Vagina (tissue), 2 donors: ENCODE measurements around the gene EPB41. TPM values are rescaled to one million over a fixed set of nuclear protein-coding genes. Genes with fewer than 3 reads are reported as not detected.

Source experiments
- DNase-seq, 2 donors: peaks; one replicate each; pipeline ENCODE4 v3.0.0-alpha.2; 2017; ENCODE audit errors: extremely low spot score in 2 of 2
- H3K27ac ChIP-seq: fragments of 200-600 bp; sonication (generic); one replicate; pipeline ENCODE4 v1.5.1; 2019
- H3K27me3 ChIP-seq: fragments of 200-600 bp; sonication (generic); one replicate; pipeline ENCODE4 v1.5.1; 2019
- H3K36me3 ChIP-seq, 2 donors: fragments of 200-600 bp; sonication (generic); one replicate each; pipeline ENCODE4 v1.5.1; 2017 to 2019
- H3K4me1 ChIP-seq: fragments of 200-600 bp; sonication (generic); one replicate; pipeline ENCODE4 v1.5.1; 2019
- H3K4me3 ChIP-seq, 2 donors: fragments of 200-600 bp; sonication (generic); 1 replicate in 1 of 2; 2 replicates in 1 of 2; pipeline ENCODE4 v1.5.1; 2016 to 2019
- H3K9me3 ChIP-seq: fragments of 200-600 bp; sonication (generic); one replicate; pipeline ENCODE4 v1.5.1; 2019
- POLR2A ChIP-seq, 2 donors: fragments of 450-650 bp; IDR thresholded peaks; one replicate each; pipeline ENCODE4 v1.6.1; 2017; ENCODE audit warnings: antibody characterized with exemption in 2 of 2, mild to moderate bottlenecking in 2 of 2, moderate library complexity in 2 of 2
- POLR2AphosphoS5 ChIP-seq, 2 donors: sonication (generic); formaldehyde crosslinking; IDR thresholded peaks; one replicate each; pipeline ENCODE4 v1.9.0; 2017; ENCODE audit warnings: antibody characterized with exemption in 2 of 2, mild to moderate bottlenecking in 2 of 2, low read depth in 1 of 2; ENCODE audit not compliant: insufficient read depth in 1 of 2
- intact Hi-C: fragments of 100-400 bp; cut with DNase I; formaldehyde crosslinking; loops from one replicate; pipeline ENCODE4 v1.15.1; 2023
- total RNA-seq: library from RNA; depleted of rRNA; stranded (reverse); fragments of >200 nt; gene quantifications from one replicate; pipeline ENCODE4 v1.2.3, GENCODE V29; 2016
- TF ChIP-seq, protein P1 (sequence below), 3 experiments: fragments of 450-650 bp in 2 of 3; fragments of 200-600 bp in 1 of 3; sonication (generic) in 1 of 3; IDR thresholded peaks; one replicate each; pipeline ENCODE4 v1.5.1; 2017 to 2019; ENCODE audit warnings: antibody characterized with exemption in 3 of 3, mild to moderate bottlenecking in 2 of 3, moderate library complexity in 2 of 3

The EPB41 gene
- total RNA-seq, 1 donor from 2014 or later, result 39.8 TPM

DNA sequence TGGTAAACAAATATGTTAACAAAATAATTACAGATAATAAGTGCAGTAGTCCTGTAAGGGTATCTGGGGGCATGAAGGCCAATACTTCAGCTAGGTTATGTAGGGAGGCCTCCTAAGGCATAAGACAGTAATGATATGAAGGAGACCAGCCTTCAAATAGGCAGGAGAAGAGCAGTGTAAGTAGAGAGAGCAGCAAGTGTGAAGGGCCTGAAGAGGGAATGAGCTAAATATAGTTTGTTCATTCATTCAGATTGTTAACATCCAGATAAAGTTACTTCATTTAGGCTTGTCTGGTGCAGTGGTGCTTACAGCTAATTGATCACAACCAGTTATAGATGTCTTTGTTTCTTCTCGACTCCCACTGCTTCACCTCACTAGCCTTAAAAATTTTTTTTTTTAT lies 71.1 kb downstream of the EPB41 start:
- Histone ChIP-seq H3K27me3 (no peaks in the 10 kb centered on the region), H3K36me3 (no peaks in the 10 kb centered on the region), H3K4me1 (no peaks in the 10 kb centered on the region), H3K9me3 (no peaks in the 10 kb centered on the region), H3K4me3 (no peak overlapping the region), H3K27ac (no peak overlapping the region)
- no peak for DNase-seq
- intact Hi-C loops, result no loop called here
- TF ChIP-seq POLR2A (IDR thresholded peaks at IDR 0.05) (no peak), POLR2AphosphoS5 (IDR thresholded peaks at IDR 0.05; ENCODE audit: insufficient read depth in 1 of 2, low read depth in 1 of 2) (no peak)

DNA sequence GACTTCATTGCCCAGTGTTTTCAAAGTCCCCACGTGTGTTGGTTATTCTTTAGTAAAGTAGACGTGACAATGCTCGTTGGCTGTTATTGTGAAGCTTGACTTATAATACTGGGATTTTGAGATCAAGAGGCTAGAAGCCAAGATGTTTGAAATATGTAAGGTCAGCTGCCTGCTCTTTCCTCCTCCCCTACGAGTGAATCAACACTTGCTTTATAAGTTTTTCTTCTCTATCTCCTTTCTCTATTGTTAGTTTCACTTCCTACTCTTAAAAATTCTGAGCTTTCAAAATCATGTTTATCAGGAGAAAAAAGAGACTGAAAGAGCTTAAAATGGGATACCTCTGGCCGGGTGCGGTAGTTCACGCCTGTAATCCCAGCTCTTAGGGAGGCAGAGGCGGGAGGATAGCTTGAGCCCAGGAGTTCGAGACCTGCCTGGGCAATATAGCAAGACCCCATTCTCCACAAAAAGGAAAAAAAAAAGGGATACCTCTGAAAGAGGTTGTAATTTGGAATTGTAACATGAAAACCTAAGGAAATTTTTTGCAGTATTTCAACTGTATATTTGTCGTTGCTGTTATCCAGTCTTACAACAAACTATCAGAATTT lies 72.0 kb downstream of the EPB41 start:
- intact Hi-C loops, result no loop called here
- no peak overlapping the region for H3K27ac ChIP-seq
- H3K27me3 ChIP-seq, result no peaks in the 10 kb centered on the region
- no peak overlapping the region for H3K4me3 ChIP-seq
- TF ChIP-seq, protein P1, sequence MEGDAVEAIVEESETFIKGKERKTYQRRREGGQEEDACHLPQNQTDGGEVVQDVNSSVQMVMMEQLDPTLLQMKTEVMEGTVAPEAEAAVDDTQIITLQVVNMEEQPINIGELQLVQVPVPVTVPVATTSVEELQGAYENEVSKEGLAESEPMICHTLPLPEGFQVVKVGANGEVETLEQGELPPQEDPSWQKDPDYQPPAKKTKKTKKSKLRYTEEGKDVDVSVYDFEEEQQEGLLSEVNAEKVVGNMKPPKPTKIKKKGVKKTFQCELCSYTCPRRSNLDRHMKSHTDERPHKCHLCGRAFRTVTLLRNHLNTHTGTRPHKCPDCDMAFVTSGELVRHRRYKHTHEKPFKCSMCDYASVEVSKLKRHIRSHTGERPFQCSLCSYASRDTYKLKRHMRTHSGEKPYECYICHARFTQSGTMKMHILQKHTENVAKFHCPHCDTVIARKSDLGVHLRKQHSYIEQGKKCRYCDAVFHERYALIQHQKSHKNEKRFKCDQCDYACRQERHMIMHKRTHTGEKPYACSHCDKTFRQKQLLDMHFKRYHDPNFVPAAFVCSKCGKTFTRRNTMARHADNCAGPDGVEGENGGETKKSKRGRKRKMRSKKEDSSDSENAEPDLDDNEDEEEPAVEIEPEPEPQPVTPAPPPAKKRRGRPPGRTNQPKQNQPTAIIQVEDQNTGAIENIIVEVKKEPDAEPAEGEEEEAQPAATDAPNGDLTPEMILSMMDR (IDR thresholded peaks at IDR 0.05), result no peak
- no peak for TF ChIP-seq POLR2A (IDR thresholded peaks at IDR 0.05)
- no peak for TF ChIP-seq POLR2AphosphoS5 (IDR thresholded peaks at IDR 0.05; ENCODE audit: insufficient read depth in 1 of 2, low read depth in 1 of 2)
- DNase-seq, result no peak
- no peaks in the 10 kb centered on the region for H3K4me1 ChIP-seq
- H3K9me3 ChIP-seq, result no peaks in the 10 kb centered on the region
- H3K36me3 ChIP-seq, result no peaks in the 10 kb centered on the region

GRCh38 chr1:29002792-29003191 lies 88.4 kb downstream of the EPB41 start:
- Histone ChIP-seq H3K27me3 (no peaks in the 10 kb centered on the region), H3K9me3 (no peaks in the 10 kb centered on the region), H3K4me3 (no peak overlapping the region), H3K36me3 (no peaks in the 10 kb centered on the region), H3K27ac (no peak overlapping the region), H3K4me1 (no peaks in the 10 kb centered on the region)
- no peak for DNase-seq
- intact Hi-C loops, result no loop called here
- no peak for TF ChIP-seq POLR2A (IDR thresholded peaks at IDR 0.05)
- TF ChIP-seq POLR2AphosphoS5 (IDR thresholded peaks at IDR 0.05; ENCODE audit: insufficient read depth in 1 of 2, low read depth in 1 of 2), result no peak
- TF ChIP-seq, protein P1 (IDR thresholded peaks at IDR 0.05), result no peak

GRCh38 chr1:29004288-29004687 lies 89.9 kb downstream of the EPB41 start:
- no peaks in the 10 kb centered on the region for H3K36me3 ChIP-seq
- intact Hi-C loops, result no loop called here
- no peaks in the 10 kb centered on the region for H3K4me1 ChIP-seq
- no peak for DNase-seq
- no peaks in the 10 kb centered on the region for H3K9me3 ChIP-seq
- no peak overlapping the region for H3K27ac ChIP-seq
- H3K4me3 ChIP-seq, result no peak overlapping the region
- no peaks in the 10 kb centered on the region for H3K27me3 ChIP-seq
- TF ChIP-seq POLR2AphosphoS5 (IDR thresholded peaks at IDR 0.05; ENCODE audit: insufficient read depth in 1 of 2, low read depth in 1 of 2), result no peak
- TF ChIP-seq POLR2A (IDR thresholded peaks at IDR 0.05), result no peak
- TF ChIP-seq, protein P1 (IDR thresholded peaks at IDR 0.05), result no peak

GRCh38 chr1:29004798-29005197 lies 90.4 kb downstream of the EPB41 start:
- H3K27ac ChIP-seq, result no peak overlapping the region
- no peaks in the 10 kb centered on the region for H3K27me3 ChIP-seq
- intact Hi-C loops, result no loop called here
- no peaks in the 10 kb centered on the region for H3K9me3 ChIP-seq
- TF ChIP-seq, protein P1 (IDR thresholded peaks at IDR 0.05), result no peak
- no peak for TF ChIP-seq POLR2AphosphoS5 (IDR thresholded peaks at IDR 0.05; ENCODE audit: insufficient read depth in 1 of 2, low read depth in 1 of 2)
- TF ChIP-seq POLR2A (IDR thresholded peaks at IDR 0.05), result no peak
- H3K4me1 ChIP-seq, result no peaks in the 10 kb centered on the region
- DNase-seq, result no peak
- no peaks in the 10 kb centered on the region for H3K36me3 ChIP-seq
- no peak overlapping the region for H3K4me3 ChIP-seq
